GM12878 (cell line): ENCODE data around the gene ADCY5.

ENCODE experiments used
- CTCF ChIP-seq, 3 experiments: IDR thresholded peaks in 2 of 3; conservative IDR thresholded peaks in 1 of 3; 2 replicates each; pipeline ENCODE4 v1.5.1; 2011; ENCODE audit warnings: low read depth in 3 of 3, low read length in 3 of 3, mild to moderate bottlenecking in 3 of 3, control low read depth in 2 of 3, moderate library complexity in 2 of 3, inconsistent platforms in 1 of 3, mixed read lengths in 1 of 3; ENCODE audit not compliant: control insufficient read depth in 2 of 3, insufficient read depth in 1 of 3; ENCODE audit errors: extremely low read depth in 1 of 3
- HDAC6 ChIP-seq: fragments of 200-600 bp; sonication (generic); IDR thresholded peaks from one replicate; pipeline ENCODE4 v1.8.0; 2017; ENCODE audit warnings: antibody characterized with exemption; ENCODE audit not compliant: unreplicated experiment
- POLR2A ChIP-seq: IDR thresholded peaks from 2 replicates; pipeline ENCODE4 v1.6.1; 2011; ENCODE audit warnings: low read depth, mild to moderate bottlenecking, low read length

- no peak for TF ChIP-seq CTCF (IDR thresholded peaks at IDR 0.05 in 2 of 3, conservative IDR thresholded peaks at IDR 0.05 in 1 of 3; ENCODE audit: control insufficient read depth in 2 of 3, extremely low read depth in 1 of 3, insufficient read depth in 1 of 3, low read depth in 3 of 3, low read length in 3 of 3)
- TF ChIP-seq POLR2A: no peak
- TF ChIP-seq HDAC6: no peak
Observed at GRCh38 chr3:123419181-123419849, 29.6 kb downstream of the ADCY5 start.
